Fibroblast of the aortic adventitia (primary cell): ENCODE results near the gene RASGRF2. TPM values are rescaled to one million over a fixed set of nuclear protein-coding genes. Genes with fewer than 3 reads are reported as not detected.

Experiments
- DNase-seq: peaks from one replicate; pipeline ENCODE4 v3.0.0-alpha.2; 2010; ENCODE audit warnings: low read depth
- H3K4me3 ChIP-seq: 2 replicates; pipeline ENCODE4 v1.5.1; 2011; ENCODE audit warnings: low read depth, mild to moderate bottlenecking, control low read depth, low read length, moderate library complexity
- CTCF ChIP-seq: IDR thresholded peaks from 2 replicates; pipeline ENCODE4 v1.5.1; 2011; ENCODE audit warnings: mild to moderate bottlenecking, low read length, control low read depth, inconsistent platforms; ENCODE audit not compliant: insufficient read depth
- total RNA-seq: library from RNA; depleted of rRNA; stranded (reverse); fragments of >200 nt; gene quantifications from 2 replicates; pipeline ENCODE4 v1.2.3, GENCODE V29; 2012; ENCODE audit warnings: low replicate concordance

RASGRF2 gene
- total RNA-seq, 1 donor, result 3.3 TPM

GRCh38 chr5:81234299-81234698 lies 274.1 kb downstream of the RASGRF2 start:
- H3K4me3 ChIP-seq, result no peak overlapping the region
- no peak for TF ChIP-seq CTCF
- no peak for DNase-seq

GRCh38 chr5:81234801-81235200 lies 274.6 kb downstream of the RASGRF2 start:
- TF ChIP-seq CTCF, result no peak
- no peak for DNase-seq
- no peak overlapping the region for H3K4me3 ChIP-seq

- DNase-seq, result peak; percentile 56
- no peak overlapping the region for H3K4me3 ChIP-seq
- no peak for TF ChIP-seq CTCF
These were observed 275.3 kb downstream of the RASGRF2 start for GRCh38 chr5:81235287-81236072.

GRCh38 chr5:81238460-81238859 lies 278.3 kb downstream of the RASGRF2 start:
- TF ChIP-seq CTCF, result no peak
- no peak for DNase-seq
- no peak overlapping the region for H3K4me3 ChIP-seq

GRCh38 chr5:81239613-81240012 lies 279.4 kb downstream of the RASGRF2 start:
- TF ChIP-seq CTCF, result no peak
- DNase-seq, result no peak
- no peak overlapping the region for H3K4me3 ChIP-seq

- no peak for DNase-seq
- H3K4me3 ChIP-seq, result no peak overlapping the region
- TF ChIP-seq CTCF, result no peak
These were observed 280.8 kb downstream of the RASGRF2 start for GRCh38 chr5:81241001-81241400.
